Panc1 (cell line): ENCODE data around the gene GRID1.

Experiments
- POLR2AphosphoS5 ChIP-seq: IDR thresholded peaks from 2 replicates; pipeline ENCODE4 v1.6.1; 2012; ENCODE audit warnings: mild to moderate bottlenecking, low read depth, low read length, moderate library complexity
- SIN3A ChIP-seq: IDR thresholded peaks from 2 replicates; pipeline ENCODE4 v1.6.1; 2012; ENCODE audit warnings: low read depth, mild to moderate bottlenecking, low read length, moderate library complexity, borderline replicate concordance; ENCODE audit not compliant: insufficient read depth
- TCF7L2 ChIP-seq: IDR thresholded peaks from 2 replicates; pipeline ENCODE4 v1.6.1; 2011; ENCODE audit warnings: mild to moderate bottlenecking, low read depth, low read length, inconsistent platforms
- TF ChIP-seq, protein P1 (sequence below): fragments of 450-650 bp; IDR thresholded peaks from 2 replicates; pipeline ENCODE4 v1.5.1; 2017; ENCODE audit warnings: mild to moderate bottlenecking
- TF ChIP-seq, protein P2 (sequence below), 2 experiments: IDR thresholded peaks; 2 replicates each; pipeline ENCODE4 v1.6.1; 2011 to 2012; ENCODE audit warnings: low read depth in 2 of 2, control low read depth in 1 of 2, low read length in 1 of 2, mild to moderate bottlenecking in 1 of 2, moderate library complexity in 1 of 2; ENCODE audit not compliant: insufficient read depth in 1 of 2

DNA sequence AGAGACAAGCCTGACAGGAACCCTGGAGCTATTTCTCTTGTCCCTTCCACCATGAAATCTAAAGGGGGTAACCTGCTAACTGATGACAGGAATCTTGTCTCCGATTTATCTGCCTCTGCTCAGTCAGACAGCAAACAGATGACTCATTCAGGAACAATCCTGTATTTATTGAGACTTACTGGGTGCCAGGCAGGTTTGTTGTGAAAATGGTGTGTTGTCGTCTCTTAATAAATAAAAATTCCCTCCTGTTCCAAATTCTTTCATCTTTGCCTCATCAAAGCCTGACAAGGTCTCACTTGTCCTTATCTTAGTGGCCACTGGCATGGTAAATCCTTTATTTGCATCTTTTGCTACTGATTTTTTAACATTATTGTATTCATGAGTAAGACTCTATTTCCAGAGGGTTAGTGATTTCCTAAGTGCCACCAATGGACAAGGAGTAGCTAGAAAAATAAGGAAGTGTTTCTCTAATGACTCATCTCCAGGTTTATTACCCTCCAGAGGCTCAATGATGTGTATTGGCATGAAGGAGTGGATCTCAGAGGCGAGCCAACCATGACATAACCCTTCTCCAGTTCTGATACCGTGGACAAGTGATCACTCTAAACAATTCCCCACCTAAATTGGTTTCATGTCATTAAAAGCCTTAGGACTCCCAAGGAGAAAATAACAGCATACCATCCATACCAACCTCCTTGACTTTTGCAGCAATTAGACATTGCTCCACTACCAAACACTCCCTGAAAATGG, 724.0 kb downstream of the GRID1 start:
- TF ChIP-seq, protein P1, sequence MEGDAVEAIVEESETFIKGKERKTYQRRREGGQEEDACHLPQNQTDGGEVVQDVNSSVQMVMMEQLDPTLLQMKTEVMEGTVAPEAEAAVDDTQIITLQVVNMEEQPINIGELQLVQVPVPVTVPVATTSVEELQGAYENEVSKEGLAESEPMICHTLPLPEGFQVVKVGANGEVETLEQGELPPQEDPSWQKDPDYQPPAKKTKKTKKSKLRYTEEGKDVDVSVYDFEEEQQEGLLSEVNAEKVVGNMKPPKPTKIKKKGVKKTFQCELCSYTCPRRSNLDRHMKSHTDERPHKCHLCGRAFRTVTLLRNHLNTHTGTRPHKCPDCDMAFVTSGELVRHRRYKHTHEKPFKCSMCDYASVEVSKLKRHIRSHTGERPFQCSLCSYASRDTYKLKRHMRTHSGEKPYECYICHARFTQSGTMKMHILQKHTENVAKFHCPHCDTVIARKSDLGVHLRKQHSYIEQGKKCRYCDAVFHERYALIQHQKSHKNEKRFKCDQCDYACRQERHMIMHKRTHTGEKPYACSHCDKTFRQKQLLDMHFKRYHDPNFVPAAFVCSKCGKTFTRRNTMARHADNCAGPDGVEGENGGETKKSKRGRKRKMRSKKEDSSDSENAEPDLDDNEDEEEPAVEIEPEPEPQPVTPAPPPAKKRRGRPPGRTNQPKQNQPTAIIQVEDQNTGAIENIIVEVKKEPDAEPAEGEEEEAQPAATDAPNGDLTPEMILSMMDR: no peak
- TF ChIP-seq POLR2AphosphoS5 (peak; percentile 69), TCF7L2 (peak; percentile 98), SIN3A (no peak)
- TF ChIP-seq, protein P2, sequence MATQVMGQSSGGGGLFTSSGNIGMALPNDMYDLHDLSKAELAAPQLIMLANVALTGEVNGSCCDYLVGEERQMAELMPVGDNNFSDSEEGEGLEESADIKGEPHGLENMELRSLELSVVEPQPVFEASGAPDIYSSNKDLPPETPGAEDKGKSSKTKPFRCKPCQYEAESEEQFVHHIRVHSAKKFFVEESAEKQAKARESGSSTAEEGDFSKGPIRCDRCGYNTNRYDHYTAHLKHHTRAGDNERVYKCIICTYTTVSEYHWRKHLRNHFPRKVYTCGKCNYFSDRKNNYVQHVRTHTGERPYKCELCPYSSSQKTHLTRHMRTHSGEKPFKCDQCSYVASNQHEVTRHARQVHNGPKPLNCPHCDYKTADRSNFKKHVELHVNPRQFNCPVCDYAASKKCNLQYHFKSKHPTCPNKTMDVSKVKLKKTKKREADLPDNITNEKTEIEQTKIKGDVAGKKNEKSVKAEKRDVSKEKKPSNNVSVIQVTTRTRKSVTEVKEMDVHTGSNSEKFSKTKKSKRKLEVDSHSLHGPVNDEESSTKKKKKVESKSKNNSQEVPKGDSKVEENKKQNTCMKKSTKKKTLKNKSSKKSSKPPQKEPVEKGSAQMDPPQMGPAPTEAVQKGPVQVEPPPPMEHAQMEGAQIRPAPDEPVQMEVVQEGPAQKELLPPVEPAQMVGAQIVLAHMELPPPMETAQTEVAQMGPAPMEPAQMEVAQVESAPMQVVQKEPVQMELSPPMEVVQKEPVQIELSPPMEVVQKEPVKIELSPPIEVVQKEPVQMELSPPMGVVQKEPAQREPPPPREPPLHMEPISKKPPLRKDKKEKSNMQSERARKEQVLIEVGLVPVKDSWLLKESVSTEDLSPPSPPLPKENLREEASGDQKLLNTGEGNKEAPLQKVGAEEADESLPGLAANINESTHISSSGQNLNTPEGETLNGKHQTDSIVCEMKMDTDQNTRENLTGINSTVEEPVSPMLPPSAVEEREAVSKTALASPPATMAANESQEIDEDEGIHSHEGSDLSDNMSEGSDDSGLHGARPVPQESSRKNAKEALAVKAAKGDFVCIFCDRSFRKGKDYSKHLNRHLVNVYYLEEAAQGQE (IDR thresholded peaks at IDR 0.05; ENCODE audit: insufficient read depth in 1 of 2, low read depth in 2 of 2, low read length in 1 of 2): no peak
